ENCODE results near the gene ADGRV1. TPM values are rescaled to one million over a fixed set of nuclear protein-coding genes. Genes with fewer than 3 reads are reported as not detected.

Gene ADGRV1
- total RNA-seq, 1 donor from 2014 or later: 0.13 TPM

DNA sequence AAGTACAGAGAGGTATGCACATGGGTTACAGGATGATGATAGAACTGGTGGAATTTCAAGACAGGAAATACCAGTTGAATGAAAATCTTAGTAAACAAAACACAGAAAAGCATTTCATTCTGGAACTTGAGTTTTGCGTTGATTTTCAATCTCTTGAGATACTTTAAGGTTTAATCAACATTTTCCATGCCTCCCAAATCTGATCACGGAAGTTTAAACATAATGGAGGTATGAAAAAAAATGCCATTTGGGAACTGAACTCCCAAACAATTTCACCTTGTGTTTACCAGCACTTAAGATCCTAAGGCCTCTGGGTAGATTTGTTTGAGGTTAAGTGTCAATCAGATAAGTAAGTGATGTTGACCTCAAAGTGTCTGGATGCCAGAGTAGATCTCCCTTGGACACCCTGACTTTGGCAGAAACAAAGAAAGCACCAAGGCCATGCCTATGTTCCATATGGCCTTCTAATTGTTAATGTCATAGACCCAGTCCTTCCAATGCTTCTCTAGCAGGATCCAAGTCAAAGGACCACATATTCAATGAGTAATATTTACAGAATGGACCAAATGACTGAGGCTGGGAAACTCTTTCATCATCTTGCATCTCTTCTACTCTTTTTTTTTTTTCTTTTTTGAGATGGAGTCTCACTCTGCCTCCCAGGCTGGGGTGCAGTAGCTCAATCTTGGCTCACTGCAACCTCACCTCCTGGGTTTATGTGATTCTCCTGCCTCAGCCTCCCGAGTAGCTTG is 607.6 kb downstream of the ADGRV1 start:
- H3K27ac Mint-ChIP-seq: no peak overlapping the region
- intact Hi-C loops (cut with micrococcal nuclease): no loop called here
- H3K4me3 Mint-ChIP-seq: no peak overlapping the region
- H3K27me3 Mint-ChIP-seq: no peaks in the 10 kb centered on the region
- no peaks in the 10 kb centered on the region for H3K9me3 Mint-ChIP-seq
- POLR2A ChIA-PET: no interaction called here
- H3K36me3 Mint-ChIP-seq (ENCODE audit: low read depth): no peaks in the 10 kb centered on the region
- CTCF ChIA-PET: no interaction called here
- DNase-seq: no peak
- peaks cover 16% of the 10 kb centered on the region for H3K4me1 Mint-ChIP-seq
- TF ChIP-seq, protein P1, sequence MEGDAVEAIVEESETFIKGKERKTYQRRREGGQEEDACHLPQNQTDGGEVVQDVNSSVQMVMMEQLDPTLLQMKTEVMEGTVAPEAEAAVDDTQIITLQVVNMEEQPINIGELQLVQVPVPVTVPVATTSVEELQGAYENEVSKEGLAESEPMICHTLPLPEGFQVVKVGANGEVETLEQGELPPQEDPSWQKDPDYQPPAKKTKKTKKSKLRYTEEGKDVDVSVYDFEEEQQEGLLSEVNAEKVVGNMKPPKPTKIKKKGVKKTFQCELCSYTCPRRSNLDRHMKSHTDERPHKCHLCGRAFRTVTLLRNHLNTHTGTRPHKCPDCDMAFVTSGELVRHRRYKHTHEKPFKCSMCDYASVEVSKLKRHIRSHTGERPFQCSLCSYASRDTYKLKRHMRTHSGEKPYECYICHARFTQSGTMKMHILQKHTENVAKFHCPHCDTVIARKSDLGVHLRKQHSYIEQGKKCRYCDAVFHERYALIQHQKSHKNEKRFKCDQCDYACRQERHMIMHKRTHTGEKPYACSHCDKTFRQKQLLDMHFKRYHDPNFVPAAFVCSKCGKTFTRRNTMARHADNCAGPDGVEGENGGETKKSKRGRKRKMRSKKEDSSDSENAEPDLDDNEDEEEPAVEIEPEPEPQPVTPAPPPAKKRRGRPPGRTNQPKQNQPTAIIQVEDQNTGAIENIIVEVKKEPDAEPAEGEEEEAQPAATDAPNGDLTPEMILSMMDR (IDR thresholded peaks at IDR 0.05): no peak
- ATAC-seq (ENCODE audit: low read depth): no peak

DNA sequence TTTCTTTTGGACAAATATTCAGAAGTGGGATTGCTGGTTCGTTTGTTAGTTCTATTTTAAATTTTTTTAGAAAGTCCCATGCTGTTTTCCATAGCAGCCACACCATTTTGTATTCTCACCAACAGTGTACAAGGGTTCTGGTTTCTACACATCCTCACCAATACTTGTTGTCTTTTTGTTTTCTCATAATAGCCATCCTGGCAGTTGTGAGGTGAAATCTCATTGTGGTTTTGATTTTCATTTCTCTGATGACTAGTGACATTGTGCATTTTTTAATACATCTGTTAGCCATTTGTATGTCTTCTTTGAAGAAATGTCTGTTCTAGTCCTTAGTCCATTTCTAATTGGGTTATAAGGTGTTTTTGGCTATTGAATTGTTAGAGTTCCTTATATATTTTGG is 610.3 kb downstream of the ADGRV1 start:
- Mint-ChIP-seq H3K4me3 (no peak overlapping the region), H3K36me3 (ENCODE audit: low read depth) (no peaks in the 10 kb centered on the region), H3K9me3 (no peaks in the 10 kb centered on the region), H3K4me1 (no peaks in the 10 kb centered on the region), H3K27ac (no peak overlapping the region), H3K27me3 (peaks cover 3% of the 10 kb centered on the region)
- ChIA-PET POLR2A (no interaction called here), CTCF (interaction anchor here (0.7 kb wide), 1 partner anchor 109 kb away, joined by 6 read pairs; no protein-coding TSS in a partner anchor)
- TF ChIP-seq, protein P1 (IDR thresholded peaks at IDR 0.05): no peak
- ATAC-seq (ENCODE audit: low read depth) (no peak), DNase-seq (no peak)
- intact Hi-C loops (cut with micrococcal nuclease): no loop called here

DNA sequence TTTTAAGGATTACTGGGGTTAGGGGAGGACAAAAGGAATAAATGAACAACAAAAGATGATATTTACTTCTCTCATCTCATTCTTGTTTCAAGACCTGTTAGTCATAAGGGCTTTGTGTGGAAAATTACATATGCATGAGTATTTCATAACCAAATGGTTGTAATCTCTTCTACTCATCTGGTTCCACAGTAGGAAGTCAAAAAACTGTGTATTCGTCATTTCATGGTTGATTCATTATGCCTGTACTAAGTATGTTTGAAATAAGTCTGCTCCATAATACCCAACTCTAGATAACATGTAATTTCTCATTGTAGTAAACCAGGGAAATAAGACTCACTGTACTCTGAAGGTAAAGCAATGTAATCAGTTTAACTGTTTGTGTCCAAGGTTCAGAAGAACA is 611.7 kb downstream of the ADGRV1 start:
- peaks cover 3% of the 10 kb centered on the region for H3K27me3 Mint-ChIP-seq
- no peaks in the 10 kb centered on the region for H3K36me3 Mint-ChIP-seq (ENCODE audit: low read depth)
- ATAC-seq (ENCODE audit: low read depth) (no peak), DNase-seq (no peak)
- no peaks in the 10 kb centered on the region for H3K4me1 Mint-ChIP-seq
- ChIA-PET POLR2A (no interaction called here), CTCF (no interaction called here)
- H3K27ac Mint-ChIP-seq: no peak overlapping the region
- H3K4me3 Mint-ChIP-seq: no peak overlapping the region
- intact Hi-C loops (cut with micrococcal nuclease): no loop called here
- no peaks in the 10 kb centered on the region for H3K9me3 Mint-ChIP-seq
- TF ChIP-seq, protein P1 (IDR thresholded peaks at IDR 0.05): no peak

DNA sequence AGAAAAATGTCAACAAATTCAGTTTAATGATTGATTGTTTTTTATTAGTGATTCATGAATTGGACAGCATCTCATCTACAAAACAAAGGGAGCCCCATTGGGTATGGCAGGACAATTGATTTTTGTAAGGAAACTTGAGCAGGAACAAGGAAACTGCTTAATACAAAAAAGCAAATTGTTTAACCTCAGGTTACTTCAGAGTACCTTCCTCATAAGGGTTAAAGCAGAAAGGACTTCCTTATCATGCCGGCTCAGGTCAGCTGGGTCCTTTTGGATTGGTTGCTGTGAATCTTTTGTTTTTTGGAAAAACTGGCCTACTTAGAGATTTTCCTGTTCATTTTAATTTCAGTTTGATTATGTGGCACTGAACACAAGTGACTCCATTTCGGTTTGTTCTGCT is 612.7 kb downstream of the ADGRV1 start:
- no peaks in the 10 kb centered on the region for H3K4me1 Mint-ChIP-seq
- TF ChIP-seq, protein P1 (IDR thresholded peaks at IDR 0.05): no peak
- intact Hi-C loops (cut with micrococcal nuclease): no loop called here
- no peak for DNase-seq
- ChIA-PET POLR2A (no interaction called here), CTCF (no interaction called here)
- H3K27me3 Mint-ChIP-seq: peaks cover 3% of the 10 kb centered on the region
- H3K27ac Mint-ChIP-seq: no peak overlapping the region
- no peak overlapping the region for H3K4me3 Mint-ChIP-seq
- H3K9me3 Mint-ChIP-seq: no peaks in the 10 kb centered on the region
- no peaks in the 10 kb centered on the region for H3K36me3 Mint-ChIP-seq (ENCODE audit: low read depth)
- ATAC-seq (ENCODE audit: low read depth): no peak

DNA sequence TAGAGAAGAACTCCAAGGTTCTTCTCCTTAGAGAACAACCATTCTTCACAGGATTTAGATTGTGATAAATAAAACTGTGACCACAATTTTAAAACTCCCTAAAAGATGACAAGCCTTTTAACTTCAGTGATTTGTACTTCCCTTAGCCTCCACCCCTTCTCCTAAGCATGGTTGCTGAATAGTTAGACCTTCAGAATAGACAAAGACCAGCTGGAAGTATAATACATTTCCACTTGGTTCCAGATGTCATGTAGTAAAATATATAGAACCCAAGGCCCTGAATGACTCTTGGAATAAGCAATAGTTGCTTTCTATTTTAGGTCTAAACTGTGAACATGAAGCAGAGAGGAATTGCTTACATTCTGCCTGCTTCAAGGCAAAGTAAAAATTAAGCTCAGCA is 615.8 kb downstream of the ADGRV1 start:
- Mint-ChIP-seq H3K9me3 (no peaks in the 10 kb centered on the region), H3K27ac (no peak overlapping the region), H3K4me3 (no peak overlapping the region), H3K36me3 (ENCODE audit: low read depth) (no peaks in the 10 kb centered on the region), H3K27me3 (peaks cover 3% of the 10 kb centered on the region), H3K4me1 (no peaks in the 10 kb centered on the region)
- ATAC-seq (ENCODE audit: low read depth) (no peak), DNase-seq (no peak)
- ChIA-PET POLR2A (no interaction called here), CTCF (no interaction called here)
- intact Hi-C loops (cut with micrococcal nuclease): no loop called here
- TF ChIP-seq, protein P1 (IDR thresholded peaks at IDR 0.05): no peak

Data from activated B cell treated with CpG ODN at 0.5 μM for 24 hours (primary cell).